H4 (cell line): ENCODE results near the gene MAPT. TPM values are rescaled to one million over a fixed set of nuclear protein-coding genes. Genes with fewer than 3 reads are reported as not detected.

Source experiments
- DNase-seq: peaks from one replicate; pipeline ENCODE4 v3.0.0-alpha.2; 2015; ENCODE audit warnings: low spot score
- total RNA-seq: library from RNA; depleted of rRNA; stranded (reverse); fragments of >200 nt; shearing (Covaris generic); gene quantifications from 2 replicates; pipeline ENCODE4 v1.2.3, GENCODE V29; 2014; rRNA removed

The MAPT gene
- total RNA-seq = 1.3 and 2.3 TPM in 2 replicates

GRCh38 chr17:45894022-45894784 is at the start of gene MAPT:
Gene MAPT, plus strand, starts transcription at chr17:45894554. Its CDS starts 67,784 bp downstream, at chr17:45962338.
- peak; percentile 91 for DNase-seq

GRCh38 chr17:45844695-45845375 is 49.5 kb upstream of the MAPT start, which contains the start of gene SPPL2C:
Gene SPPL2C, plus strand, starts transcription at chr17:45844881. Its CDS starts 26 bp downstream, at chr17:45844907.
- DNase-seq = no peak

- DNase-seq = no peak
These were observed 48.8 kb upstream of the MAPT start for GRCh38 chr17:45845376-45846185.

- no peak for DNase-seq
These were observed 48.1 kb upstream of the MAPT start for GRCh38 chr17:45846223-45846622.

- no peak for DNase-seq
These were observed 47.7 kb upstream of the MAPT start for GRCh38 chr17:45846646-45847045.

- no peak for DNase-seq
These were observed 47.3 kb upstream of the MAPT start for GRCh38 chr17:45847101-45847500.

- no peak for DNase-seq
These were observed 46.6 kb upstream of the MAPT start for GRCh38 chr17:45847747-45848146.

- DNase-seq = no peak
These were observed 45.9 kb upstream of the MAPT start for GRCh38 chr17:45848405-45848804.

GRCh38 chr17:45848868-45849535 is 45.4 kb upstream of the MAPT start:
- no peak for DNase-seq

- DNase-seq = no peak
These were observed 44.8 kb upstream of the MAPT start for GRCh38 chr17:45849536-45849990.

GRCh38 chr17:45850011-45850410 is 44.3 kb upstream of the MAPT start:
- DNase-seq = no peak

GRCh38 chr17:45850468-45850867 is 43.9 kb upstream of the MAPT start:
- no peak for DNase-seq

GRCh38 chr17:45851022-45851421 is 43.3 kb upstream of the MAPT start:
- DNase-seq = no peak

GRCh38 chr17:45851464-45851863 is 42.9 kb upstream of the MAPT start:
- no peak for DNase-seq

- DNase-seq = no peak
These were observed 42.5 kb upstream of the MAPT start for GRCh38 chr17:45851873-45852272.

GRCh38 chr17:45852535-45853297 is 41.6 kb upstream of the MAPT start:
- DNase-seq = peak; percentile 62

- no peak for DNase-seq
These were observed 40.1 kb upstream of the MAPT start for GRCh38 chr17:45854209-45854608.

GRCh38 chr17:45855691-45856336 is 38.5 kb upstream of the MAPT start:
- DNase-seq = no peak

GRCh38 chr17:45857977-45858708 is 36.2 kb upstream of the MAPT start:
- DNase-seq = no peak

GRCh38 chr17:45861165-45861564 is 33.2 kb upstream of the MAPT start:
- no peak for DNase-seq
